Stimulated activated CD4-positive, alpha-beta T cell treated with anti-CD3 and anti-CD28 coated beads, Interleukin-12 subunit alpha, Interleukin-12 subunit beta, amount 100 ng/mL, for 4 hours (primary cell): Measurements from ENCODE around the gene SCGB2B2.
A peak's percentile ranks its signal among the peaks of the same experiment; 100 is the strongest.
"Not testable (repeated sequence)": the region's sequence is repeated elsewhere in the genome, so short reads cannot be mapped to it uniquely, and the experiment has no call there.

ENCODE experiments used
- DNase-seq: peaks from one replicate; pipeline ENCODE4 v3.0.0-alpha.2; 2020

Gene SCGB2B2, protein sequence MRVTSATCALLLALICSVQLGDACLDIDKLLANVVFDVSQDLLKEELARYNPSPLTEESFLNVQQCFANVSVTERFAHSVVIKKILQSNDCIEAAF

DNA sequence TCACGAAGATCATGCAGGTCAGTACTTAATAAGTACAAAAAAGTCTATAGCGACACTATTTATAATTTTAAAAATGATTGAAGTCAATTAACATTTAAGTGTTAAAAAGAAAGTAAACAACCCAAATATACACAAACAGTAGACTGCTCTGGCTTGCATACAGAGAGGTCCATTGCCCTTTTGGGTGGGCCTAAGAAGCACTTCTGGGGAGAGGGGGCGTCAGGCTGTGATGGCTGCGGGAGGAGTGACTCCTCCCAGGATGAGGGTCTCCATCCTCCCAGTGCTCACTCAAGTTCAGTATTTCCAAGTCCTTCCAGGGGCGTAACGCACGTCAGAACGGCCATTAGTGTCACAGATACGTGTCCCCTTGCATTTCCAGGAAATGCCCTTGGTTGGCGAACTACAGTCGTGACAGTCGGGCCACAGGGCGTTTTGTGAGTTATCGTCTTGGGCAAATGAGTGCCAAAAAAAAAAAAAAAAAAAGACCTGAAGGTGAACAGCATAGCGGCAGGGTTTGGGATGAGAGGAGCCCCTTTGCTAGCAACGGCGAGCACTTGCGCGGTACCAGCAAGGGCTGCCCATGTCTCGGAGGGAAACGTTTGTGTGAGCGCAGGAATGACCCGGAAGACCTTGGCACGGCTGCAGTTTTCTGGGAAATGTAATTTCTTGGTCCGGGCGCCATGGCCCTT lies at the start of gene SCGB2B2:
SCGB2B2 (minus strand) TSS at position 463 of the 689 bp plus-strand sequence. CDS start 82,596 bp downstream, outside the sequence.
- DNase-seq, result no peak

DNA sequence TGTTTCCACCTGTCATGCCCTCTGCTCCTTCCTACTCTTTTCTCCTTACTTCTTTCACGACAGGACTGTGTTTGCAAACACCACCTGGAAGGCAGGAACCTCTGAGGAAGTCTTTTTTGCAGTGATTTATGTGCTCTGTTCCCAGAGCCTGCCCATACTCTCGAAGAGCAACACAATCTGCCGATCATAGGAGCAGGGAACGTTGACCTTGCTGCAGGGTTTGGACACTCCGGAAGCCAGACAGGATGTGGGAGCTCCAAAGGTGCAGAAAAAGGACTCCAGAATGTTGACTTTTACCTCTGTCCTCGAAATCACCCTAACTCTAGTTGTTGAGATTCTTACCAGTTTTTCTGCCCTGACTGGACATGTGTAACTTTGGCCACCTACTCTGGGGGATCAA lies 48.4 kb upstream of the SCGB2B2 start:
- no peak for DNase-seq

DNA sequence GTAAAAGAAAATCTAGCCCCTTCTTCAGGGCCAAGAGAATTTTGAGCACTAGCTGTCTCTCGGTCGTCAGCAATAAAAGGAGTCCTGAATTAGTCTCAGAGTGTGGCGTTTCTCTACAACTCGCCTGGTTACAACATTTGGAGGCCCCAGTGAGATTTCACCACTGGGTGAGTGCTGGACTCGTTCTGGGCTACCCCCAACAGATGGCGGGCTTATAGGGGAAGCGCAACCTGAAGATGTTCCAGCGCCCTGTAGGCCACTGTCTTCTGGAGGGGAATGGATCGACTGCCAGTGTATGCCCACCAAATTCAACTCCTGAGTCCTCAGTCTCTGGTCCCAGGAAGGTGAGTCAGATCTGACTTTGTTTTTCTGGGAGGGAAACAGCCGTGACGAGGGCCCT lies 45.4 kb upstream of the SCGB2B2 start:
- no peak for DNase-seq

DNA sequence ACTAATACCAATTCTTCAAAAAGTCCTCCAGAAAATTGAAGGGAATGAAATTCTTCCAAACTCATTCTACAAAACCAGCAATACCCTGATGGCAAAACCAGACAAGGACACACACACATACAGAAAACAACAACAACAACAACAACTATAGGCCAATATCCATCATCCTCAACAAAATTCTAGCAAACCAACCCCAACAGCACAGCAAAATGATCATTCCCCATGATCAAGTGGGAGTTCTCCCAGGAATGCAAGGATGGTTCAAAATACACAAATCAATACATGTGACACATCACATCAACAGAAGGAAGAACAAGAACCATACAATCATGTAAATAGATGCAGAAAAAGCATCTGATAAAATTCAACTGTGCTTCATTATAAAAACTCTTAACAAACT lies 38.4 kb upstream of the SCGB2B2 start:
- DNase-seq, result no peak

DNA sequence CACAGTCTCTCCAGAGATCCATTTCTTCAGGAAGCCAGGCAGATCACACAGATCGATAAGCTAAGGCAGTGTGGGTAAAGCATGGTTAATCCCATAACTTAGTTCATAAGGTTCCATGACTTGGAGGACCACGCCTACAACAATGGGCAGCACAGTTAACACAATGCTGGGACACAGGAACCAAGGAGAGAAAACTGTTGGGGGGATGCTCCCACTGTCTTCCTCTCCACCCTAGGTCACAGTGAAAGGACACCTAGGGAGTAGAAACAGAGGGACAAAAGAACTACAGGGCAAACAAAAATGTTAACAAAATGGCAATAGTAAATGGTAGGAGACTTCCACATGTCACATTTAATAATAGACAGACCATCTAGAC lies 36.3 kb upstream of the SCGB2B2 start:
- DNase-seq, result no peak

DNA sequence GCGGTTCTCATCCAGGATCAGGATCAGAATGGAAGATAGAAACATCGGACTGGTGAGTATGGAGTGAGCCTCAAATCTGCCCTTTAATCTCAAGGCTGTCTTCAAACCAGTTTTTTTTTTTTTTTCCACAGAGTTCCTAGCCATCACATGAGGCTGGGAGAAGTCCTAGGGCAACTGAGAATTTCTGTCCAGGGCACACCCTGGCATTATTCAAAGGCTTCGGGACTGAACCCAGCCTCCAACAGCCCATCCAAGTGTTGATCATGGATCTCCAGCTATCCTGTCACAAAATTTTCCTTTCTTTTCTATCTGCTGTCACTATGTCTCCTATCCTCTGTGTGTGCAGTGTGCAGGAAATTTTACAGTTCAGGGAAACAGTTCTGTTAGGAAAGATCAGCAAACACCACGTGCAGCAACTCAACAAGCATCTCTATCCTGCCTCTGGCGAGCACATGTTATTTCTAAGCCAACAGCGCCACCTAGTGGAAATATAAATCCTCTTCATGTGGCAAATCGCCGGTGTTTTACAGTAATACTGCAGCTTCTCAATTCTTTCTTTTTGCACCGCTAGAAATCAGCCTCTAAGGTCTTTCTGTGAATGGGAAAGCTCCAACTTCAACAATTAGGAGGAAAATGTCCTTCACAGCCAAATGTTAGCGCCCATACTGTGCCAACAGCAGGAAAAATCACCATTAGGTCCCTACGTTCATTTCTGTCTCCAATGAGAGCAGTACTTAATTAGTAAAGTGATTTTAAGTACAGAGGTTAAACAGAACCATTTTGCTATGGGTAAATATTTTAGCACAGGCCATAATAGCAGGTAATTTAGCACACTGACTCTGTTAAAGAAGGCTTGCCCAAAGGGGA lies 35.7 kb upstream of the SCGB2B2 start:
- no peak for DNase-seq

DNA sequence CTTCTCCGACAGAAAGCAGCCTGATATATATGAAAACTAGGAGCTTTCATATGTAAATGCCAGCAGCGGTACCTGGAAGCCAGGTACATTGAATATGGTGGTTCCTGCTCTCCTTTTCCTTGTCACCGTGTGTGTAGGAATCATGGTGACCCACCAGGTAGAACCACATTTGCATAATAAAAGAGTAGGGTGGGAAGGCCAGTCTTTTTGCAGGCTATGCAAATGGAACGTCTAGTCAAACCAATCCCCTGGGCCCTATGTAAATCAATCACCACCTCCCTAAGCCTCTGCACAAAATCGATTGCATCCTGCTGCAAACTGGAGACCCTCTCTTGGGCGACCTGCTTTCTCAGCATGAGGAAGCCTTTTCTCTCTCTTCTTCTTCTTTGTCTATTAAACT lies 34.9 kb upstream of the SCGB2B2 start:
- no peak for DNase-seq

DNA sequence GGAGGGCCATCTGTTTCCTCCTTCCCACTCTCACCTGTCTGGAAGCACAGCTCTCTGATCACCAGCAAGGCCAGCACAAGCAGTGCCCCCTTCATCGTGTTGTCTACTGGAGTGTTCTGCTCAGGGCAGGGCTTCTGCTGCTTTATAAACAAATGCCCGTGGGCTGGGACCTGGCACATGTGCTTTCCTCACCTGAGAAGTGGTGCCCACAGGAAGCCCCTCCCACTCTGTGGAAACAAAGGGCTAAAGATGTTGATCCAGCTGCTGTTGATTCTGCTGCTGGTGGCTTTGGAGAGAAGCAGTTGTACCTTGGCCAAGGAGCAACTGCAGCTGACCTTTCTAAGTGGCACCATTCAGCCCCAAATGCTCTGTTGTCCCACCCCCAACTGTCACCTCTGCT lies 30.7 kb upstream of the SCGB2B2 start:
- no peak for DNase-seq

DNA sequence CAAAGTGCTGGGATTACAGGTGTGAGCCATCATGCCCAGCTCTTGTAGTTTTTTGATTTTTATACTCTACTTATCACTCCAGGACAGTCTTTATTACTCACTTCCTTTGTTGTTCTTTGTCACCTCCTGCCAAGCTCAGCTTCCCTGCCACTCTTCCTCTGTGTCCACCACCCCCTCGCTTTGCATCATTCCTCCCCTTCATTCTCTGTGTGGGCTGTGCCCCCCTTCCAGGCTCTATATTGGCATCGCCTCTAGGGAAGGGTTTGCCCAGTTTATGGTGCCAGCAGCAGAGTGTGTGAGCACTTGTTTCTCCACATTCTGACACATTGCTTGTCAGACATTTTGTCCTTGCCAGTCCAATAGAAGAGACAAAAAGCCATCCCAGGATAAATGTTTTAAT lies 15.6 kb upstream of the SCGB2B2 start:
- DNase-seq, result no peak

DNA sequence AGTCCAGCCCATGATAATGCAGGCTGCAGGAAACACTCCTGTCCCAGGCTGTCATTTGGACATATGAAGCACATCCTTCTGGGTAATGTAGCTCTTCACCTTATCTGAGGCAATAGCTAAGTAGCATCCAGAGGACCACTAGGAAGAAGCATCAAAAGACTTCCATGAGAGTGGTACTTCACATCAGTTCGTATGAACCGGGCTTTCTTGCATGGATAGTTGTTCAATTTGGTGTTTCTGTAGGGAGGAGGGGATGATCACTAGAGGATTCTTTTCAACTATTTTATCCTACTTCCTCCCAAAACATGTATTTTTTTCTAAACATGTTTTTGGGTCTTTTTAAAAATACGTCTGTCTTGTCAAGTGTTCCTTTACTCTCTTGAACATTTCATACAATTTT lies 13.4 kb upstream of the SCGB2B2 start:
- no peak for DNase-seq

DNA sequence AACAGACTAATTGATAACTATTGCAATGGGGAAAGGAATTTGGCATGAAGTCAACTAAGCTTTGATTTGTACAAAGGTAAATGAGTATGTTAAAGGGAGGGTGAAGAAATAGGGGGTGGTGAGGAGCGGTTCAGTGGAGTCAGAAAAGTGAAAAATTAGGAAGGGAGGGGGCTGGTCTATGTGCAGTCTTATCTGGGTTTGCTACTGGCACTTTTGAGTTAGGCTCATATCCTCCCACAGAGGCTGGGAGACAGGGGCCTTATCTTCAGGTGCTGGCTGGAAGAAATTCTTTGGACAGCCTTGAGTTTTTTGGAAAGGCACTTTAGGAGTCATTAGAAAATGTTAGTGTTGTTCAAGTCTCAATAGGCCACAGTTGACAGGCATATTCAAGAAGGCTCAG lies 11.6 kb upstream of the SCGB2B2 start:
- DNase-seq, result no peak

DNA sequence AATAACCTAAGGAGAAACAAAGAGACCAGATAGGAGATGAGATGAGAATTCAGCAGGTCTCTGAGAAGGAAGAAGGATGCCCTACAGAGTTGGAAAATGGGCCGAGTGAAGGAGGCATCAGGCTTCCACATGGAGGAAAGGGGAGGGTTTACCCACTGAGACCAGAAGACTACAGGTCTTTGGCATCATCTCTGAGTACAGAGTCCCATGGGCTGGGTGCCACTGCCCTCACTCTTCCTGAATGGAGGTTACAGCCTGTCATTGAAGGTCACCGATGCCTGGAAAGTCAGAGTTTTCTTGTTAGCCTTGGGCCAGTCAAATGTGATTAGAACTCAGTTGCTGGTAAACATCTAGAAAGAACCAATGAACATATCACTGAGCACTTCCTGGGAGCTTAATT lies 10.4 kb upstream of the SCGB2B2 start:
- no peak for DNase-seq

DNA sequence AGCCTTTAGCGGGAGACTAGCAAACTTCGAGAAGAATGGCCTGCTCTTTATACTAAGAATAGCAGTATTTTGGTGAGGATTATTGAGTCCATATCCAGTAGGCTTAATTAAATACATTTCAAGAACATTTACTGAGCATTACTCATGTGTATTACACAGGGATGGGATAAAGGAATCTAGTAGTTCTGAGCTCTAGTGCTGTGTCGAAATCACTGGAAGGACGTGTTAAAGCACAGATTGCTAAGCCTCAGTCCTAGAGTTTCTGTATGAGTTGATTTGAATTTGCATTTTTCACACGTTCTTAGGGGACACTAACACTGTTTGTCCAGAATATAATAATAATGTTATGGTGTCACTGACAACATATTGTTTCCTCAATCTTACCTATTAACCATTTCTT lies 9.5 kb upstream of the SCGB2B2 start:
- DNase-seq, result no peak

DNA sequence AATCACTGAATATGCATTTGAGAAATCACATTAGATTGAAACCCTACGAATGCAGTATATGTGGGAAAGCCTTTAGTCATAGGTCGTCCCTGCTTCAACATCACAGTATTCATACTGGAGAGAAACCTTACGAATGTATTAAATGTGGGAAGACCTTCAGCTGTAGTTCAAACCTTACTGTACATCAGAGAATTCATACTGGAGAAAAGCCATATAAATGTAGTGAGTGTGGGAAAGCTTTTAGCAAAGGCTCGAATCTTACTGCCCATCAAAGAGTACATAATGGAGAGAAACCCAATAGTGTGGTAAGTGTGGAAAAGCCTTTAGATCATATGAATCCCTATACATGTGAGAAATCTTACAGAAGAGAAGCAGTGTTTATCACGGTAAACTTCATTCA lies 8.3 kb upstream of the SCGB2B2 start:
- DNase-seq, result not testable (repeated sequence)

DNA sequence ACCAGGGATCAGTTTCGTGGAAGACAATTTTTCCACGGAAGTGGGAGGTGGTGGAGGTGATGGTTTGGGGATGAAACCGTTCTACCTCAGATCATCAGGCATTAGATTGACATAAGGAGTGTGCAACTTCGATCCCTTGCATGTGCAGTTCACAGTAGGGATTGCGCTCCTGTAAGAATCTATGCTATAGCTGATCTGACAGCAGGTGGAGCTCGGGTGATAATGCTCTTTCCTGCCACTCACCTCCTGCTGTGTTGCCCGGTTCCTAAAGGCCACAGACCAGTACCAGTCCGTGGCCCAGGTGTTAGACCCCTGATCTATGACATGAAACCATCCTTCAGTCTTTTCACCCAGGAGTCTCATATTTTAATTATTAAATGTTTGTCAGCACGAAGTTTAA lies 4.5 kb upstream of the SCGB2B2 start:
- no peak for DNase-seq

DNA sequence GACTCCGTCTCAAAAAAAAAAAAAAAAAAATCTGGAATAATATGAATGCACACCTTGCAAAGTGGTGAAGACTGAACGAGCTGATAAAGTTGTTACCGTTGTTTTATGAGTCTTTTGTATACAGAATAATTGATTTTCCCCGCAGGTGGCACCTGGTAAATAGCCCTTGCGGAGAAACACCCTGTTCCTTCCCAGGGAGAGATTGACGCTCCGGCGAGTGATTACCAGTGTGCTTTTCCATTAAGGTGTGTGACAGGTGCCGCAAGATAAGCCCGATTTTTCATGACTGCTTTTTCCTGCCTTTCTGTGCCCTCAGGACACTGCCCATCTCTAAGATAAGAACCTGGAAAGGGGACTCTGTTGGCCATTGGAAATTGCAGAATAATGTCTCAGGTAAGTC lies 1.5 kb upstream of the SCGB2B2 start:
- DNase-seq, result no peak

DNA sequence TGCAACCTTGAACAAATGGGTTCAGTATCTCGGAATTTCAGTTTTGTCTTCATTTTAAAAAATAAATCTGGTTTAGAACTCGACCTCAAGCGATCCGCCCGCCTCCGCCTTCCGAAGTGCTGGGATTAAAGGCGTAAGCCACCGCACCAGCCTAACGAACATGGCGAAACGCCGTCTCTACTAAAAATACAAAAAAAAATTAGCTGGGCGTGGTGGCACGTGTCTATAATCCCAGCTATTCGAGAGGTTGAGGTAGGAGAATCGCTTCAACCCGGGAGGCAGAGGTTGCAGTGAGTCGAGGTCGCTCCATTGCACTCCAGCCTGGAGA lies 1.1 kb upstream of the SCGB2B2 start:
- no peak for DNase-seq

DNA sequence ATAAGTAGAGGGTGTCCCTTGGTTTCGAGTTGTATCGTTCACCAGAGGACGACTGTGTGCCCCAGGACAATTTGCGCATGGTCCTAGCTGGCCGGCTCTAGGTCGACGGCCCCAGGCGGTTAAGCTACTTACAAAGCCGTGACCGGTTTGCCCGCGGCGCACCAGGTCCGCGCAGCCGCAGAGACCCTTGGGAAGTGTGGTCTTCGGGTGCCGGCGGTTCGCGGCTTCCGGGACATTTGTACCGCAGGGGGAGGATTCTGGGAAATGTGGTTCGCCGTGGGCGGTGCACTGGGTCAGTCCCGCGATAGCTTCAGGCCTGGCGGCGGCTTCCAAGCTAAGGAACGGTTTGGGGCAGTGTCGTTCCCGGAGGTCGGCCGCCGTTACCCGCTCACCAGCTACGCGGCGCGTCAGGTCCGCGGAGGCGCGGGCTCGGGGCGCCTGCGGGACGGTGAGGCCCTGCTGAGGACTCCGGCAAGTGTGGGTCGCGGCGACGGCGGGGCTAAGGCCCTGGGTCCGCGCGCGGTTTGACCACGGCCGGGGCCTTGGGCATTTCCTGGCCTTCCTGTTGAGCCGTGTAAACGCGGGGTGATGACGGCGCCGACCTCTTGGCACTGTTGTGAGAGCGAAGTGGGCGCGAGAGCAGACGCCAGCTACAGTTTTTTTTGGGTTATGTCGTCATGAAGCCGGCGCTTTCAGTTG lies 576 bp upstream of the SCGB2B2 start, which contains the start of gene ZNF302:
ZNF302 (plus strand) TSS at position 293 of the 699 bp plus-strand sequence. CDS start 1,127 bp downstream, outside the sequence.
- DNase-seq, result peak; percentile 94

DNA sequence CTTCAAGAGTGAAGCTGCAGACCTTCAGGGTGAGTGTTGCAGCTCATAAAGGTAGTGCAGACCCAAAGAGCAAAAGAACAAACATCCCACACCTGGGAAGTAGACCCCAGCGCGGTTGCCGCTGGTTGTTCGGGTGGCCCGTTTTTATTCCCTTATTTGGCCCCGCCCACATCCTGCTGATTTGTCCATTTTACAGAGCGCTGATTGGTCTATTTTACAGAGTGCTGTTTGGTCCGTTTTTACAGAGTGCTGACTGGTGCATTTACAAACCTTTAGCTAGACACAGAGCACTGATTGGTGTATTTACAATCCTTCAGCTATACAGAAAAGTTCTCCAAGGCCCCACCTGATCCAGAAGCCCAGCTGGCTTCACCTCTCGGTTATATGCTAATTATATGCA lies 1.0 kb downstream of the SCGB2B2 start:
- DNase-seq, result no peak

DNA sequence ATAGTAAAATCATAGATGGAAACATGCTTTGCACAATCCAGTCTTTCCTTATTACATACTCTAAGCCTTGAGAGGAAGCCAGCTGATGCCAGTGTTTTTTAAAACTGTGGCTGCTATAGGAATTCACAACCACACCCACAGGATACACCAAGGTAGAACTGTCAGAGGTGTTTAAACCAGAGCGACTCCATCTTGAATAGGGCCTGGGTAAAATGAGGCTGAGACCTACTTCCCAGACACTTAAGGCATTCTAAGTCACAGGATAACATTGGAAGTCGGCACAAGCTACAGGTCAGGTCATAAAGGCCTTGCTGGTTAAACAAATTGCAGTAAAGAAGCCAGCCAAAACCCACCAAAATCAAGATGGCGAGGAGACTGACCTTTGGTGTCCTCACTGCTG lies 1.7 kb downstream of the SCGB2B2 start:
- no peak for DNase-seq

DNA sequence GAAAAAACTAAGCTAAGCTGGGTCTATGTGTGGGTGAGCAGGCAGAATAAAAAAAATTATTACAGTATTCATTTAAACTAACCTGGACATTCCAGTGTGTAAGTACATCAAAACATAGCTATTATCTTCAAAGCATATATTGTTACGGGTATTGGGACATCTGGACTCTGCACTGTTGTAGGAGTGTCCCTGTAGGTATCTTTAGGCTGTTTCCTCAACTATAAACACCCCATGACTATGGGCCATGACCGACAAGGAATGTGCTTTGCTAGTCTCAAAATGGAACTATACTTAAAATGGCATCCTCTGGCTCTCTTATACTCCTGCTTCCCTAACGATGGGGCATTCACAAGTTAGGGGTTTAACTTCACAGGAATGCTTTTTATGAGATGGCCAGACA lies 3.4 kb downstream of the SCGB2B2 start:
- DNase-seq, result no peak

DNA sequence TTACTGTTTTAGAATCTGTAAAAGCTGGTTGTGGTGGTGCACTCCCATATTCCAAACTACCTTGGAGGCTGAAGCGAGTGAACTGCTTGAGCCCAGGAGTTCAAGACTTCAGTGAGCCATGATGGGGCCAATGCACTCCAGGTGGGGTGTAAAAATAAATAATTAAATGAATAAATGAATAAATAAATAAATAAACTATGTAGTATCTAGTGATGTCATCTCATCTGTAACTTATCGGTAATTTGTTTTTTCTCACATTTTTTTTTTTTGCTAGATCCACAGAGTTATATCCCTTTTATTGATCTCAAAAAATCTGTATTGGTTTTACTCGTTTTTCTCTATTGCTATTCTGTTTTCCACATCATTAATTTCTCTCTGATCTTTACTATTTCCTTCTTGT lies 5.0 kb downstream of the SCGB2B2 start:
- DNase-seq, result no peak

DNA sequence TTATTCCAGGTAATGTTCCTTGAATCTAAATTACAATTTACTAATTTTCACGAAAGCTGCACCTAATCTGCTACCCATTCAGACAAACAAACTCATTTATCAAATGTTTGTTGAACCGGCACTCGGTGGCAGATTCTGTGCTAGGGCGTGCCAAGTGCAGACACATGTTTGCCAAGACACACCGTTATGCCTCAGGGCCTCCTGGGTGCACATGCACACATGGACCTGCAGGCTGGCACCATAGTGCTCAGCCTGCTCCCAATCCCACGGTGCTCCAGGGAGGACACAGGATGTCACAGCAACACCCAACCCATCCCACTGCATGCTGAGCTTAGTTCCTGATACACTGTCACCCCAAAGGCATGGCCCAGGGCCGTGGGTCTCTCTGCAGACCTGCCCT lies 7.7 kb downstream of the SCGB2B2 start:
- DNase-seq, result no peak

DNA sequence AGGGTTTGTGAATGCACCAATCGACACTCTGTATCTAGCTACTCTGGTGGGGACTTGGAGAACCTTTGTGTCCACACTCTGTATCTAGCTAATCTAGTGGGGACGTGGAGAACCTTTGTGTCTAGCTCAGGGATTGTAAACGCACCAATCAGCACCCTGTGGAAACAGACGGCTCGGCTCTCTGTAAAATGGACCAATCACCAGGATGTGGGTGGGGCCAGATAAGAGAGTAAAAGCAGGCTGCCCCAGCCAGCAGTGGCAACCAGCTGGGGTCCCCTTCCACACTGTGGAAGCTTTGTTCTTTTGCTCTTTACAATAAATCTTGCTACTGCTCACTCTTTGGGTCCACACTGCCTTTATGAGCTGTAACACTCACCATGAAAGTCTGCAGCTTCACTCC lies 8.3 kb downstream of the SCGB2B2 start:
- not testable (repeated sequence) for DNase-seq
